Suprapubic skin (tissue), 4 donors: Measurements from ENCODE around the gene GNB5. TPM values are rescaled to one million over a fixed set of nuclear protein-coding genes. Genes with fewer than 3 reads are reported as not detected.

Experiments
- DNase-seq, 2 donors: peaks; one replicate each; pipeline ENCODE4 v3.0.0-alpha.2; 2019; ENCODE audit warnings: low spot score in 2 of 2
- H3K27ac ChIP-seq: fragments of 200-600 bp; sonication (generic); one replicate; pipeline ENCODE4 v1.5.1; 2019
- H3K27me3 ChIP-seq: fragments of 200-600 bp; sonication (generic); one replicate; pipeline ENCODE4 v1.5.1; 2019
- H3K36me3 ChIP-seq: fragments of 200-600 bp; sonication (generic); one replicate; pipeline ENCODE4 v1.5.1; 2019
- H3K4me1 ChIP-seq: fragments of 200-600 bp; sonication (generic); one replicate; pipeline ENCODE4 v1.5.1; 2019
- H3K4me3 ChIP-seq: fragments of 200-600 bp; sonication (generic); one replicate; pipeline ENCODE4 v1.5.1; 2019; ENCODE audit warnings: mild to moderate bottlenecking
- H3K9me3 ChIP-seq: fragments of 200-600 bp; sonication (generic); one replicate; pipeline ENCODE4 v1.5.1; 2019
- EP300 ChIP-seq: sonication (generic); formaldehyde crosslinking; IDR thresholded peaks from one replicate; pipeline ENCODE4 v1.6.1; 2017; ENCODE audit warnings: antibody characterized with exemption
- POLR2A ChIP-seq, 2 donors: fragments of 450-650 bp; IDR thresholded peaks; one replicate each; pipeline ENCODE4 v1.6.1; 2017; ENCODE audit warnings: antibody characterized with exemption in 2 of 2, mild to moderate bottlenecking in 2 of 2, moderate library complexity in 2 of 2
- POLR2AphosphoS5 ChIP-seq, 3 donors: sonication (generic); formaldehyde crosslinking; IDR thresholded peaks; one replicate each; pipeline ENCODE4 v1.6.1; 2017; ENCODE audit warnings: antibody characterized with exemption in 3 of 3
- WGBS: methylation state at CpG from one replicate; pipeline ENCODE4 v1.1.5; 2018; 5-methylcytosine and 5-hydroxymethylcytosine counted together
- total RNA-seq, 4 donors: library from RNA; depleted of rRNA; stranded (reverse); fragments of >200 nt; gene quantifications; one replicate each; pipeline ENCODE4 v1.1.0, GENCODE V29; 2016
- TF ChIP-seq, protein P1 (sequence below), 2 donors: fragments of 200-600 bp in 1 of 2; fragments of 450-650 bp in 1 of 2; sonication (generic) in 1 of 2; IDR thresholded peaks; one replicate each; pipeline ENCODE4 v1.5.1; 2016 to 2019; ENCODE audit warnings: antibody characterized with exemption in 2 of 2, mild to moderate bottlenecking in 1 of 2, moderate library complexity in 1 of 2

Gene GNB5
- total RNA-seq, 4 donors from 2014 or later: 17.1 to 30.8 (median 24.9) TPM

DNA sequence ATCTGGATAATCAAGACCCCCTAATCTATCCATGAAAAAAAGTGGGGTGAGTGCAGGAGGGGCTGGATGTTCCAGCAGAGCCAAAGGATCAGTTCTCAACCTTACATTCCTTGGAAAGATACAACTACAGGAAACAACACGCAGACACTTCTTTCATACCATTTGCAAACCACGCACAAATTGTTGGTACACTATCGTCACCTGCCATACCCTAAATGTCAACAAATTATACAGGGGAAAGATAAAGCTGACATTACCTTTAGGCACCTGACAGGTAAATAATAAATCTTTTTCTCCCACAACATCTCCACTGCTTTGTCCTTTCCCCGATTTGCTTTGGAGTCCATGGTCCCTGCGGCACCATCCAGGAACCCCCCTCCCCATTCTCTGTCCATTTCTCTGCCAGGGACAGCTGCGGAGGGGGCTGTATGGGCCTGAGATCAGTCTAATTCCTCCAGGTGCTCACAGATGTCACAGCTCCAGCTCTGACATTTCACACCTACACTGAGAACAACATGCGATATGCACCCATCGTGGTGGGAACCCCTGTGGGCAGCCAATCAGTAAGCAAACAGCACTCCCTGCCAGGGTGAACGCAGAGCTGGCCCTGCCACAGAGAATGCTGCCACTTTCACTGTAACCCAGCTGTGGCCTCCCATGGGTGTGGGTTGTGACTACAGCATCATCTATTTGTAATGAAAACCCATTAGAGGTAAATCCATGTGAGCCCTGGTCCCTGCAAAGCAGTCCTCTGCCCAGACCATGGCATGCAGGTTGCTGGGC, 41.0 kb downstream of the GNB5 start:
- H3K36me3 ChIP-seq: peaks cover 28% of the 10 kb centered on the region
- 97% methylated on average over 8 of the region's 9 CpGs for WGBS

DNA sequence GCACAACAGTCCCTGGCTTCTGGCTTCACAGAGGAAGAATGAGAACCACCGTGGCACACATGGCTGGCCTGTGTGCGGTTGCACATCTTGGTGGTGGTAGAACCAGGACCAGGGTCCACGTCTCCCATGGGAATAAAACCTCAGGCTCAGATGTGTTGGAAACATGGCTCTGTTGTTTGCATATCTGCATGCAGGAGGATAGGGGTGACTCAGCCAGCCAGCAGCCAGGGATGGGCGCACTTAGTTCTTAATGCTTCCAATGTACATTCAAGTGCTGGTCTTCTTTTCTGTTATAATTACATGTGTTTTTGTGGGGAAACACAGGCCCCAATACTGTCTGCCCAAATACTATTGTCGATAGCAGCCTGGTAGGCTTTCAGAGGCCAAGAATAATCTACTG, 42.8 kb downstream of the GNB5 start:
- Histone ChIP-seq H3K4me3 (no peak overlapping the region), H3K36me3 (peaks cover 28% of the 10 kb centered on the region), H3K4me1 (no peaks in the 10 kb centered on the region), H3K9me3 (no peaks in the 10 kb centered on the region), H3K27ac (no peak overlapping the region), H3K27me3 (no peaks in the 10 kb centered on the region)
- TF ChIP-seq, protein P1, sequence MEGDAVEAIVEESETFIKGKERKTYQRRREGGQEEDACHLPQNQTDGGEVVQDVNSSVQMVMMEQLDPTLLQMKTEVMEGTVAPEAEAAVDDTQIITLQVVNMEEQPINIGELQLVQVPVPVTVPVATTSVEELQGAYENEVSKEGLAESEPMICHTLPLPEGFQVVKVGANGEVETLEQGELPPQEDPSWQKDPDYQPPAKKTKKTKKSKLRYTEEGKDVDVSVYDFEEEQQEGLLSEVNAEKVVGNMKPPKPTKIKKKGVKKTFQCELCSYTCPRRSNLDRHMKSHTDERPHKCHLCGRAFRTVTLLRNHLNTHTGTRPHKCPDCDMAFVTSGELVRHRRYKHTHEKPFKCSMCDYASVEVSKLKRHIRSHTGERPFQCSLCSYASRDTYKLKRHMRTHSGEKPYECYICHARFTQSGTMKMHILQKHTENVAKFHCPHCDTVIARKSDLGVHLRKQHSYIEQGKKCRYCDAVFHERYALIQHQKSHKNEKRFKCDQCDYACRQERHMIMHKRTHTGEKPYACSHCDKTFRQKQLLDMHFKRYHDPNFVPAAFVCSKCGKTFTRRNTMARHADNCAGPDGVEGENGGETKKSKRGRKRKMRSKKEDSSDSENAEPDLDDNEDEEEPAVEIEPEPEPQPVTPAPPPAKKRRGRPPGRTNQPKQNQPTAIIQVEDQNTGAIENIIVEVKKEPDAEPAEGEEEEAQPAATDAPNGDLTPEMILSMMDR (IDR thresholded peaks at IDR 0.05): no peak
- TF ChIP-seq EP300: no peak
- TF ChIP-seq POLR2A (IDR thresholded peaks at IDR 0.05): no peak
- TF ChIP-seq POLR2AphosphoS5 (IDR thresholded peaks at IDR 0.05): no peak
- WGBS: 95% methylated on average over 5 of the region's 5 CpGs
- no peak for DNase-seq

More for the DNA sequence above, 41.0 kb downstream of the GNB5 start:
- no peaks in the 10 kb centered on the region for H3K9me3 ChIP-seq
- no peak for TF ChIP-seq POLR2AphosphoS5 (IDR thresholded peaks at IDR 0.05)
- TF ChIP-seq POLR2A (IDR thresholded peaks at IDR 0.05): no peak
- no peak overlapping the region for H3K27ac ChIP-seq
- H3K4me1 ChIP-seq: no peaks in the 10 kb centered on the region
- H3K27me3 ChIP-seq: no peaks in the 10 kb centered on the region
- no peak for DNase-seq
- no peak overlapping the region for H3K4me3 ChIP-seq

DNA sequence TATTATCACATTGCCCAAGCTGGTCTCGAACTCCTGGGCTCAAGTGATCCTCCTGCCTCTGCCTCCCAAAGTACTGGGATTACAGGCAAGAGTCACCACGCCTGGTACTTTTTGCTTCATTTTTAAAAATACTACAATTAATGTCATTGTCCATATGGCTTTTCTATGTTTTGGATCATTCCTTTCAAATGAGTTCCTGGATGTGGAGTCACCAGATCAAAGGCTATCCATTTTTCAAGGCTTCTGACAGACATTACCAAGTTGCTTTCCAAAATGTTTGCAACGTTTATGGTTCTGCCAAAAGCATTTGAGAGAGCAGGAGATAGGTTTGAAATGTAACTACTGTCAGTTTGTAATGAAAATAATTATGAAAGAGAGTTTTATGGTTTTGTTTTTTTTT, 44.4 kb downstream of the GNB5 start:
- TF ChIP-seq POLR2AphosphoS5 (IDR thresholded peaks at IDR 0.05): no peak
- TF ChIP-seq, protein P1 (IDR thresholded peaks at IDR 0.05): no peak
- TF ChIP-seq EP300: no peak
- 83% methylated on average over 3 of the region's 3 CpGs for WGBS
- H3K9me3 ChIP-seq: no peaks in the 10 kb centered on the region
- H3K4me3 ChIP-seq: no peak overlapping the region
- no peak overlapping the region for H3K27ac ChIP-seq
- no peak for DNase-seq
- peaks cover 25% of the 10 kb centered on the region for H3K36me3 ChIP-seq
- no peaks in the 10 kb centered on the region for H3K4me1 ChIP-seq
- H3K27me3 ChIP-seq: no peaks in the 10 kb centered on the region

DNA sequence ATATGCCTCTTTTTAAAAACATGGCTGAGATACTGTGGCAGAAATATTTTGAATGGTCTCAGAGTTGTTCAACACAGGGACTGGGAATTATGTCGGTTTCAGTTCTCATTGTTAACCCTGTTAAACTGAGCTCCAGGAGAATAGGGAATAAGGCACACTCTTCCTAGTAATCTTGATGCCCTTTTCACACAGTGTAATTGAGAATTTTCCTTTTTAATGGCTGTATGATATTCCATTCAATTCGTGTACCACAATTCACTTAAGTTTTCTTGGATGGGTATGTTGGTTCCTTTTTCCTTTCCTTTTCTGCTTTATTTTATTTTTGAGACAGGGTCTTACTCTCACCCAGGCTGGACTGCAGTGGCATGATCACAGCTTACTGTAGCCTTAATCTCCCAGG, 44.9 kb downstream of the GNB5 start:
- Histone ChIP-seq H3K4me1 (no peaks in the 10 kb centered on the region), H3K36me3 (peaks cover 25% of the 10 kb centered on the region), H3K4me3 (no peak overlapping the region), H3K27me3 (no peaks in the 10 kb centered on the region), H3K9me3 (no peaks in the 10 kb centered on the region), H3K27ac (no peak overlapping the region)
- DNase-seq: no peak
- no peak for TF ChIP-seq EP300
- TF ChIP-seq, protein P1 (IDR thresholded peaks at IDR 0.05): no peak
- no peak for TF ChIP-seq POLR2AphosphoS5 (IDR thresholded peaks at IDR 0.05)
- no peak for TF ChIP-seq POLR2A (IDR thresholded peaks at IDR 0.05)
- WGBS: 100% methylated on average over 2 of the region's 2 CpGs

DNA sequence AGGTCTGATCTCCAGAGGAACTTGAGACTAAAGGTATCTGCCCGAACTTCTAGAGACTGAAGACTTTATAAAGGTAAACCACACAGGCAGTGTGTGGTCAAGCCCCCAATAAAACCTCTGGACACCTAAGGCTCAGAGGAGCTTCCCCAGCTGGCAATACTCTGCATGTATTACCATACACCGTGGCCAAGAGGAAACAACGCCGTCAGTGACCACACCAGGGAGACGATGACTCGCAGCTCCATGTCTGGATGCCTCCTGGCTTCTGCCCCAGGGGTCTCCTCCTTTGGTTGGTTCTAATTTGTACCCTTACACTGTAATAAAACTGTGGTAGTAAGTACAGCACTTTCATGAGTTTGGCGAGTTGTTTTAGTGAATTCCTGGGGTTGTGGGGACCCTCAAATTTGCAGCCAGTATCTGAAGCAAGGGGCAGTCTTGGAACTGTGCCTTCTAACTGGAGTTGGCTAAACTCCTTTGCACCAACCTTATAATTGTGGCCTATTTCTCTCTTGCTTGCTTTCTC, 46.5 kb downstream of the GNB5 start:
- no peak for TF ChIP-seq EP300
- 90% methylated on average over 7 of the region's 7 CpGs for WGBS
- H3K9me3 ChIP-seq: no peaks in the 10 kb centered on the region
- peaks cover under 1% of the 10 kb centered on the region for H3K4me1 ChIP-seq
- no peak overlapping the region for H3K27ac ChIP-seq
- no peak for DNase-seq
- H3K27me3 ChIP-seq: no peaks in the 10 kb centered on the region
- H3K36me3 ChIP-seq: peaks cover 22% of the 10 kb centered on the region
- H3K4me3 ChIP-seq: no peak overlapping the region

DNA sequence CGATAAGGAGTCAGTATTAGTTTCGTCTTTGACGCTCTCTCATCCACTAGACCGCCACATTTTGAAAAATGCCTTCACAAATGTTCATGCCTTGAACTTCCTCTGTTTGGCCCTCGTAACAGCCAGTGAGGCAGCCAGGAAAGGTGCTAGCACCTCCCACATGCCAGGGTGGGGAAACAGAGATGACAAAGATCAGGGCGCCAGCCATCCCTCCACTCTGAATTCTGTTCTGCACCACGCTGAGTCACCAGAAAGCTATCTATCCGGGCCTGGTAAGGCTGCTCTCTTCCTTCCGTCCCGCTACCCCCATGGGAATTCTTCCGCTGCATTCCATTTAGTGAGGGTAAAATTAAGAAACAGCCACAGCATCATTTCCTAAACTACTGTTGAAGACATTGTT, 47.3 kb downstream of the GNB5 start:
- H3K4me1 ChIP-seq: peaks cover 3% of the 10 kb centered on the region
- H3K27ac ChIP-seq: no peak overlapping the region
- TF ChIP-seq POLR2AphosphoS5 (IDR thresholded peaks at IDR 0.05) (no peak), EP300 (no peak), POLR2A (IDR thresholded peaks at IDR 0.05) (no peak)
- TF ChIP-seq, protein P1 (IDR thresholded peaks at IDR 0.05): no peak
- no peak overlapping the region for H3K4me3 ChIP-seq
- peaks cover 14% of the 10 kb centered on the region for H3K36me3 ChIP-seq
- 80% methylated on average over 11 of the region's 11 CpGs for WGBS
- H3K27me3 ChIP-seq: no peaks in the 10 kb centered on the region
- H3K9me3 ChIP-seq: no peaks in the 10 kb centered on the region
- no peak for DNase-seq
